ENCODE measurements around the gene ZBTB7C.

The ZBTB7C gene

DNA sequence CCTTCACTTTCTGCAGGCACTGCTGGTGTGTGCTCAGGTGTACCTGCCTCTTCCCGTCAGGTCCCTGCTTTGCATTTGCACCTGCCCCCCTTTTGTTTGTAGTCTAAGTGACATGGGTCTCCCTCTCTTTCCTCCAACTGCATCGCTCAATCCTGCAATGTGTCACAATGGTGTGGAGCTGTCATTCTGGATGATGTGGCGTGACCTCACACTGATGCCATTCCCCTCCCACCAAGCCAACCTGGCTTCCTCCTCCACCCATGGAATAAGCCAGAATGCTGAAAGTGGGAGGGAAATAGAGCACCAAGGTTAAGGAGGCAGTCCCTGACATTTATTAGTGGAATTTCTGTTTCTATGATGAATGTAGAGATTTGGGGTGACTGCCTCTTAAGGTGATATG lies 156.7 kb downstream of the ZBTB7C start:
- no peak for DNase-seq (ENCODE audit: low spot score)

DNA sequence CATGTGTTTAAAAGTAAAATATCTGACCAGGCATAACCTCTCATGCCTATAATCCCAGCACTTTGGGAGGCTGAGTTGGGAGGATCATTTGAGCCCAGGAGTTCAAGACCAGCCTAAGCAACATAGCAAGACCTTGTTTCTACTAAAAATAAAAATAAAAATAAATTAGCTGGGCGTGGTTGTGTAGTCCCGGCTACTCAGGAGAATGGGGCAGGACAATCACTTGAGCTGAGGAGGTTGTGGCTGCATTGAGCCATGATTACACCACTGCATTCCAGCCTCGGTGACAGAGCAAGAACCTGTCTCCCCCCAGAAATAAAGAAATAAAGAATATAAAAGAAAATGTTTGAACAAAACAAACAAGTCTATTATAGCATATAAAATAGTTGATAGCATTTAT lies 158.3 kb downstream of the ZBTB7C start:
- DNase-seq (ENCODE audit: low spot score), result no peak

DNA sequence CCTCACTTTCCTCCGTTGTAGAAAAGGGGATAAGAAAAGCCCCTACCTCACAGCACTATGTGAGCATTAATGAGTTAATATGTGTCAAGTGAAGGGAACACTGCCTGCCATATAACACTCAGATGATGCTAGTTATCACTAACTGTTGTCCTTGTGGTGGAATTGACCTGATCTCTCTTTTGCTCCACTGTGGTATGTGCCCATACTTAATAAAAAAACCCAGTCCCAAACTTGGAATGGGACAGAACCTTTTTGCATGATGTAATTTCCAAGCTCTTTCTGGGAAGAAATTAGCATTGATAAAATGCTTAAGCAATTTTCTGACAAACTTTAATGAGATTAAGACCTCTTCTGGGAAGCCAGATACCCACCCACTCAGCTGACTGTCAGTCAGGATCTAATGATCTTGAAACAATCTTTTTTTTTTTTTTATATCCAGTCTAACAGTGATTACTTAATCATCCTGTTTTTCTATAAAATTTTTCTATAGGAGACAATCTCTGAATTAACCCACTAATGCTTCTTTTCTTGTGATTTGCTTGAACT lies 158.7 kb downstream of the ZBTB7C start:
- no peak for DNase-seq (ENCODE audit: low spot score)

DNA sequence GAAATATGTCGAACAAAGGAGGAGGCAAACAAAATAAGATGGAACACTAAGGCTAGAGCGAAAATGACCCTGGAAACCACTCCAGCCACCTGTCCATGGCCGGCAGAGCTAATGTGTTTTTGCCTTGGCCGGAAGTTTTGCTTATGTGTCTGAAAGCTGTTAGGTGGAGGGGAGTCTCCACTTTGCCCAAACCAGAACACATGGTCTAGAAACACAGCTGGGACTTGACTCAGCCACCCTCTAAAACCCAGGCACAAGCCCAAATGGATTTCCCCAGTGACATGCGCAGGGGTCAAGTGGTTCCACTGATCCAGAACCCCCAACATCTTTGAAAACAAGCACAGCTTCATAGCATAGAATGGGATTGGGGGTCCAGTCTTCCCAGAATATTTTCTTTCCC lies 159.3 kb downstream of the ZBTB7C start:
- DNase-seq (ENCODE audit: low spot score), result no peak

DNA sequence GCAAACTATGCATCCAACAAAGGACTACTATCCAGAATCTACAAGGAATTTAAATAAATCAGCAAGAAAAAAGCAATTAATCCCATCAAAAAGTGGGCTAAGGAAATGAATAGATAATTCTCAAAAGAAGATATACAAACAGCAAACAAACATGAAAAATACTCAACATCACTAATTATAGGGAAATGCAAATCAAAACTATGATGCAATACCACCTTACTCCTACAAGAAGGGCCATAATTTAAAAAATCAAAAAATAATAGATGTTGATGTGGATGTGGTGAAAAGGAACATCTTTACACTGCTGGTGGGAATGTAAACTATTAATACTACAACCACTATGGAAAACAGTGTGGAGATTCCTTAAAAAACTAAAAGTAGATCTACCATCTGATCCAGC lies 164.7 kb downstream of the ZBTB7C start:
- no peak for DNase-seq (ENCODE audit: low spot score)

DNA sequence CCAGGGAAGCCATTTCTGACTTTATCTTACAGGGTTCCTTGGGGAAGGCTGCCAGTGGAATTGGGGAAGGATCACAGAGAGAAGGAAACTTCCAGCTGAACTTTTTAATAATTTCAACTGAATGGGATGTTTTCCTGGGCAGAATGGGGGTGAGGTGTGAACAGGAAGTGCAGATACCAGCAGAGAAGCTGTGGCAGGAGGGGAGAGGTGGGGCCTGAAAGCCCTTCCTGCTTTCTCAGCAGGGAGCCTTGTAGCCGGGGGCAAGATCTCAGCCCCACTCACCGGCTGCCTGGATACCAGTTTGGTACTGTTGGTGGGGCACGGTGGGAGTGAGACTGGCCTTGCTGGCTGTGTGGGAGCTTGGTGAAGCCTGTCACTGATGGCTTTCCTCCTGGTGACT lies 170.5 kb downstream of the ZBTB7C start:
- no peak for DNase-seq (ENCODE audit: low spot score)

DNA sequence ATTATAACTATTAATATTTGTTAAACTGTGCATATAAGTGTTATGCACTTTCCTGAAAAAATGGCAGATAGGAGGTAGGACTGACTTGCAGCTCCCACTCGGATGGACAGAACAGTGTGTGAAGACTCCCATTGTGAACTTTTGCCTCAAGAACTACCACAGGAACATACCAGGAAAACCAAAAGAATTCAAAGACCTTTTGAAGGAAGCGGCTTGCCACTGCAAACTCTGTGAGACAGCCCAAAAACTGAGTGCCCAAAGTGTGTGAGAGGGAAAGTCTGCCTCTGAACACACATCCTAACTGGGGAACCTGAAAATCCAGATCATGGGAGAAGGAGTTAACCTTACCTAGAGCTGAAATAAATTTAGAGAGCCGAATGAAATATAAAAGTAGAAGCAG lies 171.0 kb downstream of the ZBTB7C start:
- no peak for DNase-seq (ENCODE audit: low spot score)

DNA sequence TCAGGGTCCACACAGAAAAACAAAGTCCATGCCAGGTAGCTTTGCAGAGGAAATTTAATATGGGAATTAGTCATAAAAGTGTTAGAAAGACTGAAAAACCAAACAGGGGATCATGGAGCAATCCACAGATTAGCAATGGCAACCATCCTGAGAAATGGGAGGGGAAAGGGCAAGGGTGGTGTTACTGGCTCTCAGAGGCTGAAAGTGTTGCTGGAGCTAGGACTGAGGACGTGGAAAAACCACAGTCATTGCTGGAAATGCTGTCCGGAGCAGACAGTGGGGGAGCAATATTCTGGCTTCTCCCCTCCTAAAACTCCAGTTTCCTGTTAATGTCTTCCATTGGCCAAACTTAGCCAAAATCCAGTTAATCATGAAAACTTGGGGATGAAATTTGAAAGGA lies 172.4 kb downstream of the ZBTB7C start:
- no peak for DNase-seq (ENCODE audit: low spot score)

DNA sequence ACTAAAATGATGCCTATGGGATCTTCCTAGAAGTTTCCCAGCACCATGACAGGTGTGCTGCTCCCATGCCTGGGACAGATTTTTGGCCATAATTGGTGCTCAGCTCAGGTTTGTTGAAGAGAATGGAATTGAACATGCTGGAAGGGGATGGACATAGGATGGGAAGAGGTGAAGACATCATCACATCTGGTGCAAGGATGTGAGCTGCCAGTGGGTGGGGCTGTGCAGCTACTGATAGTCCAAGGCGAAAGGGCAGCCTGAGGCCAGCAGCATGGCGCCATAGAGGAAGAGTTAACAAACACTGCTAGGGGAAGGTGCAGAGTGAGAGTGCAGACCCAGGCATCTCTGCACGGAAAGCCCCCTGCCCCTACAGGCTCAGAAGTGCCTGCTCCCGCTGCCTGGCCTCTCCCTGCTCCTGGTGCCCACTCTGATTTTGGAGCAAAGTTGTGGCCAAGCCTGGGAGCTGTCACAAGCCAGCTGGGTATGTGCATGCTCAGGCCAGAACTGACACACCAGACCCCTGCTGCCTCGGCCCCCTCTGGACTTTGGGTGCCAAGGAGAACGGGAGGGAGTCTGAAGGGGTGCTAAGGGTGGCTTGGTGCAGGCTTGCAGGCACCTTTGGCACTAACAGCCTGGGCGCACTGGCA lies 178.6 kb downstream of the ZBTB7C start:
- peak; percentile 77 for DNase-seq (ENCODE audit: low spot score)

DNA sequence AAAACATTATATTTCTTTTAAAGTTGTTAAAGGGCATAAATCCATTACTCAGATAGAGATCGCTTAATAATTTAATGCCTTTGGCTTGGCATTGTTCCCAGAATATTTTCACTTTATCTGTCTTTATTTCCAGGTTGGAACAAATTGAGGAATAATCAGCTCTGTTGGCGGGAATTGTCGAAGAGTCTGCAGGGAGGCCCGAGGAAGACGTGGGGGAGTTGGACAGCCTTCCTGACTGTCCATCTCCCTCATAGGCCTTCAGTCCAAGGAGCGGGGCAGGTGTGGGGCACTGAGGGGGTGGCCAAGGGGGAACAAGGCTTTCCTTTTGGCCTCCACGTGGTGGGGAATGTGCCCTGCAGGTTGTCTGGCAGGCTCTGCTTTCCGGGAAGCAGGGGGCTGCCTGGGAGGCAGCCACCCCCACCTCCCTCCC lies 179.6 kb downstream of the ZBTB7C start:
- no peak for DNase-seq (ENCODE audit: low spot score)

DNA sequence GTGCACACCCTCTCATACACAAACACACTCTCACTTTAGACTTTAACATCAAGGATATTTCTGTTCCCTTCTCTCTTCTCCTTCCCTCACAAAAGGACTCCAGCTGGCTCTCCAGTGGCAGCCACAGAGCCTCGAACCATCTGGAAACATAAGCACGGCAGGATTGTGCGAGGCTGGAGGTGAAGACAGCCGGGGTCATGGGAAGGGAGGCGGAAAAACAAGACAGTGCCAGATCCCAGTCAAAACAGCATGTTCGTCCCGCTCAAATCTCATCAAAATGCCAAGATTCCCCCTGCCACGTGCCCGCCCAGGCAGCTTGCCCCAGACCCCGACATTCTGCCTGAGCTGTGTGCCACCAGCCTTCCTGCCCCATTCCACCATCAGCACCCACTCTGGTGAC lies 180.3 kb downstream of the ZBTB7C start:
- DNase-seq (ENCODE audit: low spot score), result no peak

DNA sequence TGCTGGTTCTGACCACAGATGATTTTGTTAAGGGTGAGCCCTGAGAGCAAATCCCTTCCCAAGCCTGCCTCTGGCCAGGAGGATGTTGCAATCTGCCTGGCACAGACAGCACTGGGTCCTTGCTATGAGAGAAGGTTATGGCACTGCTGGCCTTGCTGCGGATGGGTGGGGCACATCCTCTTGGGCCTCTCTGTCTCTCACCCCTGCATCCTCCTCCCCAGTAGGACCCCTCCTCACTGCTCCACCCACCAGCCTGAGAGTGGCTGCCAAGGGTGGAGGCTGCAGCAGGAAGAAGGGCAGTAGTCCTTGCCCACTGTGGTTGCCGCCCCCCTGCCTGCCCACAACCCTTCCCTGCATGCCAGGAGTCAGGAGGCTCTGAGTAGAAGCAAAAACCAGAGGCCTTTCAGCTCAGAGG lies 180.9 kb downstream of the ZBTB7C start:
- DNase-seq (ENCODE audit: low spot score), result no peak

DNA sequence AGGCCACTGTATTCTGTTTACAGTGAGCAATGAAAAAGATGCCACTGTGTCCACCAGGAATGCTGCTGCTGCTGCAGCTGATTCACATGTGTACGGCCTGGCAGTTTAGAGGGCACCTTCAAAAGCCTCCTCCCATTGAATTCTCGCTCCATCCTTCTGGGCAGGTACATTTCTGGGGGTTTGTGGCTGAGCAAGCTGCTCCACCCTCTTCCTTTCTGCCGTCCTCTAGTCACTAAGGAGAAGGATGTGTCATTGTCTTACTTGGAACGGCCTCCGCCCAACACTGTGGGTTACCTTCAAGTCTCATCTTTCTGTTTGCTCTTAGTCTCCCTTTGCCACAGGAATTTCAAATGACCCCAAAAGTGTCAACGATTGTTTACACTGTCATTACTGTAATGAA lies 182.0 kb downstream of the ZBTB7C start:
- DNase-seq (ENCODE audit: low spot score), result no peak

DNA sequence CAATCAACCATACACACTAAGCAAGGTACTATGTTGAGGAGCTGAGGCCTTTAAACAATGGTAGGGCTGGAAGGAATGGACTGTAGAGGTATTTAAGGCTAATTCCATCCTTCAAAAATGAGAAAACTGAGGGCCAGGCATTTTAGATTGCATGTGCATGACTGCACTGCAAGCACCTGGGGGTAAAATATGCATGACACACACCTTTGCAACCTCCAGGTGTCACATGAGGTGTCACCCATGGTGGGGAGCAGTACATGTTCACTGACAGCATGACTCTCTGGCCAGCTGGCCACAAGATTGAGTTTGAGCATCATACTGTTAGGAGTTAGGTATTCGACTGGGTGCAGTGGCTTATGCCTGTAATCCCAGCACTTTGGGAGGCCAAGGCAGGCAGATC lies 182.8 kb downstream of the ZBTB7C start:
- DNase-seq (ENCODE audit: low spot score), result no peak

DNA sequence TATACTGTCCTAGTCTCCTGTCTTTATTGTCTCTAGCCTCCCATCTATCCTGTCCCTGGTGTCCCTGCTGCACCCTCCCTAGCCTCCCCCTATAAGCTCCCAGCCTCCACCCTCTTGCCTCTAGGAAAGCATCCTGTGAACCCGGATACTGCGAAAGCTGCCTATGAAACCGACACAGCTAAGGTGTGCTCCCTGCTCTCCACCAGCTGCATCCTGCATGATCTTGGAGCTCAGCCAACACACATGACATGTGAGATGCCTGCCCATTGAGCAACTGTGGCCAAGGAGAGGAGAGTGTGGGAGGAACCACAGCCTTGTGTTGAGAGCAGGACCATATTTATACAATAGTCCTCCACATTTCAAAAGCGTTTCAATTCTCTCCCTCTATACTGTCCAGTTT lies 187.1 kb downstream of the ZBTB7C start:
- peak; percentile 9 for DNase-seq (ENCODE audit: low spot score)

DNA sequence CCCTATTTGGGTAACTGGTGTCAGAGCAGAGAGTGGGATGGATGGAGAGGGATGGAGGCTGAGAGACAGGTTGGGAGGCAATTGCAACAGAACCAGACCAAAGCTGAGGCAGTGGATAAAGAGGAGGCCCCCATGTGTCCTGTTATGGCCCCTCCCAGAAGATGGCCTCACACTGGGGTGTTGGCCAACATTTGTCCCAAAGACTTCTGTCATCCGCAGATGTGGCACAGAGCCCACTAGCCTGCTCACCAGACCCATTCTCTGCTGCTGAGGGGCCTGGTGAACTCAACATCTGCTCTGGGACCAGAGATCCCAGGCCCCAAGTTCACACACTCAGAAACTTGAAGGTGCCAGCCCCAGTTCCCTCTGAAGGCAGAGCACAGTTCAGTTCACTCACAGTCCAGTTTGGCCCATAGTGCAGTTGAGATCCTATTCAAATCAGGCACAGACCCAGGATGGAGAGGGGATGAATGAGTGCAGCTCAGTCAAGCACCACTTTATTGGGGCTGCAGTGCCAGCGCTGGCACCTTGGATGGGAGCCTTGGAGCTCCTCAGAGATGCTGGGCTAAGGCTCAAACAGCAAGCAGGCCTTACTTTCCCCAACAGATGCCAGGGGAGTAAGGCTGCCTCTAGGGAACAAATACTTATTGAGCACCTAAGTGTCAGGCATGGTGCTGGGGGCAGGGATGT lies 189.2 kb downstream of the ZBTB7C start:
- DNase-seq (ENCODE audit: low spot score), result no peak

DNA sequence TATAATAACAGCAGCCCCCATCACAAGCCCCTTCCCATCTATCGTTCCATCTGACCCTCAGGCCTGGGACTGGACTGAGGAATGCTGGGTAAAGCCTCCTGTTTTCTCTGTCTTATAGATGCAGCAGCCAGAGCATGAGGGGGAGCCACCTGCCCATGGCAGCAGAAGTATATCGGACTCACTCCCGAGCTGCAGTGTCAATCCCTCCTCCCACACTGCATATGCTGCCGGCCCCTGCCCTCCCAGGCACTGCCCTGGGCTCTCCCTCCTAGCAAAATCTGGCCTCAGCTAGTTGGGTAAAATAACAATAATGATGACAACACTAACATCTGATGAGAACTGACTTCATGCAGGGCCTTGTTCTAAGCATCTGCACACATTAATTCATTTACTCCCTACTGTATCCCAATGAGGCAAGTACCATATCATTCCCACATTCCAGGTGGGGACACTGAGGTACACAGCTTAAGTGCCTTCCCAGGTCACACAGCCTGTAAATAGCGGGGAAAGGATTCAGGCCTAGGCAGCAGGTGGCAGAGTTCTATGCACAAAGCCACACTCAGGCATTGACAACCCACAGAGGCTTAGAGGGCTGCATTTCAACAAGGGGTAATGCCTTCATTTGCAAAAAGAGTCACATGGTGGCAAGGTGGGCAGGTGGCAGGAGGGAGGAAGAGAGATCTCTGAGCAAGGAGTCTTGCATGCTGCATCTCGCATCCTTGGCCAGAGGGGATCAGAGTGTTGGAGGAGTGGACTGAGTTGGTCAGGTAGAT lies 190.0 kb downstream of the ZBTB7C start:
- no peak for DNase-seq (ENCODE audit: low spot score)

DNA sequence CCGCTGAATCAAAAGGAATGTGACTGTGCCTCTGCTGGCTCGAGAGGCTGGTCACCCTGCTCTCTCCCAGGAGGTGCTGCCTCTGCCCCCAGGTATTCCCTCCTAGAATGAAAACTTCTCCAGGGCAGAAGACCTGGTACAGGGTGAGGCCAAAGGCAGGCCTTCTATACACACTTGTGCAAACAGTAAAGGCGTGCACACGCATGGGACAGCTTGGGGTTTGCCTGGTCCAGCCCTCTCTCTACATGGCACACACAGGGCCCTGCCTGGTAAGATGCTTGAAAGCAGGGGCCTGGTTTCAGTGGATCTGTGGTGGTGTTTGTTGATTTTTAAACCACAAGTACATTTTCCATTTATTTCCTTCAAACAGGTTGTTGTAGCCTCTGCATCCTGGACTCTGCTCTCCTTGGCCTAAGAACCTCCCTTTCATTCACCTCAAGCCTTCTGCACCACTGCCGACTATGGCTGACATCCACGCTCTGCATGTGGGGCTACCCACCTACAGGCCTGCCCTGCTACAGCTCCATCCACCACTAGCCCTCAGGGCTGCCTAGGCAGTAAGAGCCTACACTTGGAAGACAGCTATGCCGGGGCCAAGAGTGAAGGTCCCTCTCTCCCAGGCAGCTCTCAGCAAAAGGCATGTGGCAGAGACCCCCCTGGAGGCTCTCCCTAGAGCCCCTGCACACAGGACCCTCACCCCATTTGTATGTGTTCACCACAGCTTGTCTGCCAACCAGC lies 190.7 kb downstream of the ZBTB7C start:
- no peak for DNase-seq (ENCODE audit: low spot score)

DNA sequence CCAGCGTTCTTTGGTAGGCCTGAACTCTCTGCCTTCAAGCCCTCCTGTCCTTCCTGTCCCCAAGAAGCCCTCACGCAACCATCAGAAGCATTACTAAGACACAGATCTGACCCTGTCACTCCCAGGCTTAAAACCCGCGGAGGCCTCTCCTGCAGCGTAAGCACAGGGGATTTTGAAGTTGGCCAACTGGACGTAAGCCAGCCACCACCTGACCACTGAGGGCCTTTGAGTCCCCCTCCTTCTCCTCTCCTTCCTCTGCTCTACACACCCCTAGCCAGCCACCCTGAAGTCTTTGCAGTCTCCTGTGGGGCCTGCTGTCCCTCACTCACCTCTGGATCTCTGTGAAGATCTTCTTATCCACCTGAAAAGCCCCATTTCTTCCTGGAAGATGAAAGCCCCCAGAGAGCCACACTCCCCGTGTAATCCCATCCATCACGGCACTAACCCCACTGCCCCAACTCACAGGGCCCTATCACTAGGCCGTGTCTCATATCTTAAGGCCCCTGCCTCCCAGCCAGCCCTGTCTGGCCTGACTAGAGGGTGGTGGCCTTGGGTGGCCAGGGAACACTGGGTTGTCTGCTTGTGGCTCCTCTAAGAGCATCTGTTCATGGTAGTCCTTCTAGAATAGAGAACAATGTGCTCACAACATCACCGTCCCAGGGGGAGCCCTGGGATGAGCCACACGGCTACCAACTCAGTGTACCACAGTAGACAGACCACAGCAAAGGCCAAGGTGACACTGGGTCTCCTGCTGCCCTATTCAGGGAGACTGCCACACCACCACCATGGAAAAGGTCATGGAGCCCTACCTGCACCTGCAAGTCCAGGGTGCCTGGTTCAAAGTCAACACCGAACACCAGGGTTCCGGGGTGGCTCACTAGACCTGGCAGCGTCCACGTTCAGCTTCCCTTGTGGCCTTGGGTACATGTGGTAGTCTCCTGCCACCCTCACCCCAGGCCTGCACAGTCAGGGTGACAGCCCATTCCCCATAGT lies 191.6 kb downstream of the ZBTB7C start:
- no peak for DNase-seq (ENCODE audit: low spot score)

DNA sequence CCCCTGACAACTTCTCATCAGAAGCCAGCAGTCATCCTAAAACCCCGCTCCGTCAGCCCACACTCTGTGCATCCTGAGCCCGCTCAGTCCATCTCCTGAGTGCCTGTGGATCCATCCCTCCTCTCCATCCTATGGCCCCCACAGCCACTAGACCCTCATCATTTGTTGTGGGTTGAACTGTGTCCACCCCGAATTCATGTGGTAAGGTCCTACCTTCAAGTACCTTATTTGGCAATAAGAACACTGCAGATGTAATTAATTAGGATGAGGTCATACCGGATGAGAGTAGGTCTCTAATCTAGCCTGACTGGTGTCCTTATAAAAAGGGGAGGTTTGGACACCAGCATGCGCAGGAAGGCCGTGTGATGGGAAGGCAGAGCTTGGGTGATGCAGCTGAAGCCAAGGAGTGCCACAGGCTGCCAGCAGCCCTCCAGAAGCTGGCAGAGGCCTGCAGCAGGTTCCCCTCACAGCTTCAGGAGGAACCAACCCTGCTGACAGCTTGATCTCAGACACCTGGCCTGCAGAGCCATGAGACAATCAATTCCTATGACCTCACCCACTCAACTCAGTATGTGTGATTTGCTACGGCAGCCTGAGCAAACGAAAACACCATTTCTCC lies 192.4 kb downstream of the ZBTB7C start:
- no peak for DNase-seq (ENCODE audit: low spot score)
